Stimulated activated CD8-positive, alpha-beta memory T cell treated with anti-CD3 and anti-CD28 coated beads, Interleukin-7, amount 100 ng/mL, for 24 hours (primary cell): ENCODE measurements around the gene OTOGL.
"Not testable (repeated sequence)": the region's sequence is repeated elsewhere in the genome, so short reads cannot be mapped to it uniquely, and the experiment has no call there.

ENCODE experiments used
- DNase-seq: peaks from one replicate; pipeline ENCODE4 v3.0.0-alpha.2; 2020; ENCODE audit warnings: low read depth

Gene OTOGL

DNA sequence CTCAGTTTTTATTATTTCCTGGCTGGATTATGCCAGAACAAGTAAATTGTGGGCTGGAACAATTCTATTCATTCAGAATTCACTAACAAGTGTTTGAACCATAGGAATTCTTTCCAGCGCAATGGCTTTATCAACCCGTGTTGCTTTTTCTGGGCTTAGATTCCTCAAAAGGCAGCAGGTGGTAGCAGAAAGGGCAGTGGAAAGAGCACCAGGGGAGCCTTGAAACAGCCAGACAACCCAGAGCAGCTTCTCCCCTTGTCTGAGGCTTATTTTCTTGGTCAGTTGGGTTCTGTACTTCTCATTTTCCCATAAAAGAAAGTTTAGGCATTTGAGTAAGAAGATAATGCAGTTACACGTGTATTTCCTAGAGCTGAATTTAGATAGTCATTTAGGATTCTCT lies 130.7 kb downstream of the OTOGL start:
- DNase-seq: no peak

DNA sequence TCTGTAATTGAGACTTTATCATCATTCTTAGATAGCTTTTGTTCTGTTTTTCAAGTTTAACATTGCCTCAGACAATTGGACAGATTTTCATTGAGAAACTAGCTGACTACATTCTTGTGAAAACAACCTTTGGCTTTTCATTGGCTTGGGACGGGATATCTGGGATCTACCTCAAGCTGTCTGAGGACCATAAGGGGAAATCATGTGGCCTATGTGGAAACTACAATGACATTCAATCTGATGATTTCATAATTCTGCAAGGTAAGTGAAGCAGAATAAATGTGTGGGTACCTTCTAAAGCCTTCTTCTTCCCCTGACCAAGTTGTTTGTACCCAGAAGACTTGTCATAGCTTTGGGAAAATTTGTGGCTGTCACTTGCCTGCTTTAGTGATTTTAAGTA lies 133.5 kb downstream of the OTOGL start:
- no peak for DNase-seq

- DNase-seq: no peak
Observed at GRCh38 chr12:80233926-80234325, 134.6 kb downstream of the OTOGL start.

DNA sequence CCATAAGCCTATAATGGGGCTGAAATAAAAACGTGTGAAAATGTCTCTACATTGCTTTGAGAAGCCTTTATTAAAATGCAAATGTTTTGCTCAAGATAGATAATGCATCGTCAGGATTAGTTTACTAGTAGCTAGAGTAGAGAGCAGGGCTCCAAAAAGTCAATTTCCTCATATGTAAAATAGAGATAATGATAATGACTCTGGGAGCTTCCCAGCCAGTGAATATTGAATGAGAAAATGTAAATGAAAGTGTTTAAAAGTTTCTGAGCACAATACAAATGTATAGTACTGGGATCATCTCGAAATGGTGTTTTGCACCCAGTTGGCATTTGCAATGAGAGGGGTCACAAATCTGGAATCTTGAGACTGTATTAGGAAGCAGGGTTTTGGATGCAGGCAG lies 135.3 kb downstream of the OTOGL start:
- DNase-seq: no peak

- DNase-seq: no peak
Observed at GRCh38 chr12:80235944-80236343, 136.6 kb downstream of the OTOGL start.

- DNase-seq: no peak
Observed at GRCh38 chr12:80239867-80240266, 140.5 kb downstream of the OTOGL start.

DNA sequence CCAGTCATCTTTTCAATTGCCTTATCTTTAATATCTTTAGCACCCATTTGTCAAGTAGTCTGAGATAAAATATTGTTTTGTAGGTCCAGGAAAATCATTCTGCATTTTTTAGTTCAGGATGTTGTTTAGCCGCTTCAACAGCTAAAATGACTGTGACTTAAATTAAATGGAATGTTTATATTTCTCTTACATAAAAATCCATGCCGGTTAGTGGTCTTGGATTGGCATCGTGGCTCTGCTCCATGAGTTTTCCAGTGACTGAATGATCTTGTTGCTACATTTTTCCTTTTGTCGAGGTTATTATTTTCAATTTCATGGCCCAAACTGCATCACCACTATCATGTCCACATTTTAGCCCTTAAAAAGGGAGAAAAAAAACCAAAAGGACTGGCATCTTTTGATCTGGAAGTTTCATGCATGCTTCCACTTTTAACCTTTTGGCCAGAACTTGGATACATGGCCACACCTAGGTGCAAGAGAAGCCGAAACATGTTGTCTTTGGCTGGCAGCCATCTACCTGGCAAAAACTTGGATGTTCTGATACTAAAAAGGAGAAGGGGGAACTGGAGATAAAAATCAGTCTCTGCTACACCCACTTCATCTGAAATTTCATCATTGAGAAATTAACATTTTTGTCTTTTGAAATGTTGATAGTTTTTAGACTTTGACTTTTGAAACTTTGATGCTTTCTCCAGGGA lies 142.4 kb downstream of the OTOGL start:
- no peak for DNase-seq

DNA sequence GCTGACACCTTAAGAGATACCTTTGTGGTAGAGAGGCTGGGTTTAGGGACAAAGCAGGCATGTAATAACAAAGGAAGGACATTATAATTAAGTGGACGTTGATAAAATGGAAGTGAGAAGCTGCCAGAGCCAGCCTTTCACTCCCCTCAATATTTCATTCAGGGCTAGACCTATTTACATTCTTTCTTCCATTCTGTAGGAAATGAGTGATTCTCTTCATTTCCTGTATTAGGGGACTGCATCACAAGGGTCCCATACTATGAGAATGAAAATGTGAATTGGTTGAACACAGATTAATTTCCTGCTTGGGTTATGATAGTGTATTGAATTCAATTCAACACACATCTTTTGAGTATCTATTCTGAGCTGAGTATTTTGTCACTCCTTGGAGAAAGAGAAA lies 143.0 kb downstream of the OTOGL start:
- DNase-seq: no peak

GRCh38 chr12:80249581-80249980 lies 150.2 kb downstream of the OTOGL start:
- DNase-seq: not testable (repeated sequence)

GRCh38 chr12:80257920-80258319 lies 158.6 kb downstream of the OTOGL start:
- DNase-seq: no peak

DNA sequence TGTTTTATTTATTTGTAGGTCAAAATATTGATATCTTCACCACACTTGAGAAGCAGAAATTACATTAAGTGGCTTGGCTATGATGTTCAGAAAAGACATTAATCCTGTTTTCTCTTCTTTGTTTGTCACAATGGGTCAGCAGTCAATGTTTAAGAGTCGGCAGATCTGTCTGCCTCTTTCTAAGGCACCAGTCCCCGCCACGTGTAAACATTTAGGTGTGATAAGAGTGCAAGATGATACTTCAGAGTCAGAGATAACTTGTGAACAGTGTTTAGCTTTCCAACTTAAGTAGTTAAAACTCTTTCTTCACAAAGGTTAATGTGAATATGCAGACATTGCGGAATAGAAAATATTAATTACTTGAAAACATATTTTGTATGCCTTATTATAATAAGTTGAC lies 160.9 kb downstream of the OTOGL start:
- no peak for DNase-seq

- no peak for DNase-seq
Observed at GRCh38 chr12:80261403-80261802, 162.1 kb downstream of the OTOGL start.

- no peak for DNase-seq
Observed at GRCh38 chr12:80262346-80262745, 163.0 kb downstream of the OTOGL start.

DNA sequence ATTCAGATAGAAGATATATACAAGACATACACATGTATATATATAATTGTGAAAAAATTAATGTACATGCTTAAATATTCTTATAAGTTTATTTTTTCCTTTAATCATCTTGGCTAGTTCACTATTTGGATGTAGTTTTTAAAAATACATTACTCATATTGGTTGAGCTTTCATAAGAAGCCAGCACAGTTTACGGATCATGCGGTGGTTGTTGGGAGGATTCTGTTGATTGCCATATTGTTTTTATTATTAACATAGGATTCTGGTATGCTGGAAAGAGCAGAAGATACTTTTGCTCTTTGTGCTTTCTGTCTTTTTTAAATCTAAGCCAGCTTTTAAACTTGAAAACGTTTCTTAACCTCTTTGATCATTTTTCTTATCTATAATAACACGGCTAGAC lies 163.4 kb downstream of the OTOGL start:
- DNase-seq: no peak

GRCh38 chr12:80264386-80264785 lies 165.0 kb downstream of the OTOGL start:
- no peak for DNase-seq

DNA sequence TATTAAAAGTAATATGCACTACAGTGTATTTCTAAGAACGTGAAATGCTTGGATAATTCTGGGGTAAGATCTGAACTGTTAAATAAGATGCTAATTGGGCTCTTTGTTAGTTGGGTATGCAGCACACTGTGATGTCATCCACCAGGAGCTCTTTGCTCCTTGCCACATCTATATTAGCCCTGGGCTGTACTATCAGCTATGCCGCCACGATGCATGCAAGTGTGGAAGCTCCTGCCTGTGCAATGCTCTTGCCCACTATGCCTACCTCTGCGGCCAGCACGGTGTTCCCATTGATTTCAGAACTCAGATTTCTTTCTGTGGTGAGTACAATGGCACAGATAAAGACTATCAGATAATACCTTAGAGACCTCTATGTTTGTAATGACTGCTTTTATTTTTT lies 165.6 kb downstream of the OTOGL start:
- no peak for DNase-seq

- DNase-seq: no peak
Observed at GRCh38 chr12:80268924-80269749, 169.8 kb downstream of the OTOGL start.

DNA sequence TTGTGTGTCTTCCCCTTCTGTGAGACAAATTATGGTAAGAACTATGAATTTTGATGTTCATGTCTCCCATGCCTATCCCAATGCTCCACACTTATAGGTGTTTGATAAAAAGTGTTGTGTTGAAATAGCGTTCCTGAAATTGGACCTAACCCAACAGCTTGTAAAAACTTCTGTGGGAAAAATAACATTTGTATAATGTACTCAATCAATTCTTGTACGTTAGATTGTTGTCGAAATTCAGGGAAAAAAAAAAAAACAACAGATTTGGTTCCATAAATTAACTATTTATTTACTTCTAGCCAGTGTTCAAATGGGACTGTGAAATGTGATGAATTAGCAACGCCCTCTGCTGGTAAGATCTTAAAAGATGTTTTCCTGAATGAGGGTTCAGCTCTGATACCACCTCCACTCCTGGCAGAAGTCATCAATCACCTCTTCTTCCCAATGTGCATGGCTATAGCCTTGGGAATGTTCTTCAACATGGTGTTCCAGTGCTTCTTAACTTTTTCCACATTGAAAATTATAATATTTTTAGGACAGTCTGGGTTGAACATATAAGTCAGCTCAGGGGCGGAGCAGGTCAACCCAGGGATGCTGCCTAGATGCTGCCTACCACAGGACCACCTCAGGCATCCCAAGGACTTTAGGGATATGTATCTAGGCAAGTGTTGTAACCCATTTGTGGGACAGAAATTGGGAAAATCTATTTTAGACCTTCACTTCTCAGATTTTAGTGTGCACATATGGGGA lies 170.6 kb downstream of the OTOGL start:
- no peak for DNase-seq

- no peak for DNase-seq
Observed at GRCh38 chr12:80271780-80272179, 172.4 kb downstream of the OTOGL start.

- DNase-seq: no peak
Observed at GRCh38 chr12:80272387-80272915, 173.1 kb downstream of the OTOGL start.

GRCh38 chr12:80273144-80273543 lies 173.8 kb downstream of the OTOGL start:
- DNase-seq: no peak

DNA sequence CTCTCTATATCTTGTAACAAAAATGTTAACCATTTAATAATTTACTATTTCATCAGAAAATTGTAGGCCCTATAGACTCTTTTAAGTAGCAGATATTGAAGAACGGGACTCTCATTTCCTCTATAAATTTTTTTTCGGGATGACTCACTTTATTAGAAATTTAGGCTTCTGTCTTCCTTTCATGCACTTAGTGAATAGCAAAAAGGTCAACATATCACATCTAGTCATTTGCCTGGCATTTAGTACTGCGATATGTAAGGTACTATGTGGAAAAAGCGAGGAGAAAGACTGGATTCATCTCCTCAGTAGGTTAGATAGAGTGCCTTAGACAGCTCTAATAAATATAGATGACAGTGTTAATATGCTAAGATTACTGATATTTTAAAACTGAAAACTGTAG lies 178.4 kb downstream of the OTOGL start:
- no peak for DNase-seq

DNA sequence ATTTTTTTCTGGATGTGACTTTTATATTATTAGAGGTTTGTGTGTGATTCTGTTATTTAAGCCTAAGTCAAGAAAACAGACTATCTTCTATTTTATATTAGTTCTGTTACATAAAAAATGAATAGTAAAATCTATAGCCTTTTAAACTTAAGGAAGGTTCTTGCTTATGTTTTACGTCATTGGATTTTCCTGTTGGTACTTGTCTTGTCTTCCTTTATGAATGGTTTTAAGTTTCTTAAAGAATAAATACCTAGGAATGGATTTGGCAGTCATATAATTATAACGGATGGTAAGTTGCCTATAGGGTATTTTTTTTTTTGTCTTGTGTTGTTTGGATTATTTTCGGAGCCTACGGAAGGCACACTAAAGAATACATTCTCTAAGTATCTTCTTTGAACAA lies 182.9 kb downstream of the OTOGL start:
- DNase-seq: no peak
